Endothelial cell of umbilical vein (primary cell): ENCODE data around the gene NLGN1. TPM values are rescaled to one million over a fixed set of nuclear protein-coding genes. Genes with fewer than 3 reads are reported as not detected.

Source experiments
- BruUV-seq: library from RNA; stranded (reverse); fragments of 400-500 nt; replicated peaks from 2 replicates; lab custom pipeline; 2021; lab: Mats Ljungman, UMichigan
- CTCF ChIA-PET: fragments of 300-600, 350-600 bp; sonication (Branson Sonifier 250); formaldehyde crosslinking; loops from one replicate; lab custom pipeline; 2021; ENCODE audit warnings: antibody characterized with exemption, inconsistent platforms; lab: Charles Lee
- POLR2A ChIA-PET: fragments of 300-600, 350-600 bp; sonication (Branson Sonifier 250); formaldehyde crosslinking; loops from one replicate; lab custom pipeline; 2021; ENCODE audit warnings: antibody characterized with exemption, inconsistent platforms; lab: Charles Lee
- DNase-seq: peaks from one replicate; pipeline ENCODE4 v3.0.0-alpha.2; 2011; ENCODE audit warnings: low read depth, low spot score
- FAIRE-seq: peaks from 2 replicates; lab custom pipeline; 2011; peaks lifted over from hg19 to GRCh38; lab: Jason Lieb, UNC
- H2AFZ ChIP-seq: 2 replicates; pipeline ENCODE4 v1.6.0; 2012; ENCODE audit warnings: low read depth, low read length, control low read depth, inconsistent platforms
- H3K27ac ChIP-seq: 2 replicates; pipeline ENCODE4 v1.5.1; 2011; ENCODE audit warnings: low read depth, mild to moderate bottlenecking, control low read depth, low read length, moderate library complexity; ENCODE audit not compliant: insufficient read depth
- H3K27me3 ChIP-seq, 2 experiments: 2 replicates each; pipeline versions ENCODE4 v1.6.0 to v1.6.1; 2011; ENCODE audit warnings: low read length in 2 of 2, mixed read lengths in 1 of 2; ENCODE audit not compliant: control insufficient read depth in 2 of 2, insufficient read depth in 2 of 2
- H3K36me3 ChIP-seq, 2 experiments: 2 replicates in 1 of 2; 3 replicates in 1 of 2; pipeline ENCODE4 v1.5.1; 2011; ENCODE audit warnings: low read length in 2 of 2, mild to moderate bottlenecking in 1 of 2, moderate library complexity in 1 of 2; ENCODE audit not compliant: control insufficient read depth in 2 of 2, insufficient read depth in 2 of 2; ENCODE audit errors: extremely low read depth in 1 of 2
- H3K4me1 ChIP-seq: 3 replicates; pipeline ENCODE4 v1.5.1; 2011; ENCODE audit warnings: mild to moderate bottlenecking, low read length; ENCODE audit not compliant: control insufficient read depth, insufficient read depth; ENCODE audit errors: extremely low read depth
- H3K4me2 ChIP-seq: 2 replicates; pipeline ENCODE4 v1.6.1; 2011; ENCODE audit warnings: low read length, control low read depth, mixed read lengths; ENCODE audit not compliant: insufficient read depth
- H3K4me3 ChIP-seq, 3 experiments: fragments of 200-600 bp in 1 of 3; sonication (generic), shearing (Covaris generic) in 1 of 3; replicated peaks in 1 of 3; 2 replicates each; pipeline ENCODE4 v1.5.1; 2011 to 2016; ENCODE audit warnings: control low read depth in 3 of 3, low read length in 3 of 3, mild to moderate bottlenecking in 2 of 3, inconsistent platforms in 1 of 3, low read depth in 1 of 3, moderate library complexity in 1 of 3; ENCODE audit not compliant: insufficient read depth in 1 of 3
- H3K79me2 ChIP-seq: 2 replicates; pipeline ENCODE4 v1.6.0; 2012; ENCODE audit warnings: low read length, inconsistent platforms; ENCODE audit not compliant: control insufficient read depth, insufficient read depth
- H3K9ac ChIP-seq: replicated peaks from 2 replicates; pipeline ENCODE3; 2011; ENCODE audit warnings: low read length, control low read depth; ENCODE audit not compliant: insufficient read depth; ENCODE audit errors: extremely low read depth
- H3K9me1 ChIP-seq: replicated peaks from 3 replicates; pipeline ENCODE4 v1.6.0; 2011; ENCODE audit warnings: mild to moderate bottlenecking, low read length; ENCODE audit not compliant: control insufficient read depth, insufficient read depth; ENCODE audit errors: extremely low read depth
- H3K9me3 ChIP-seq: replicated peaks from 2 replicates; pipeline ENCODE4 v1.5.1; 2012; ENCODE audit warnings: low read length, inconsistent platforms; ENCODE audit not compliant: control insufficient read depth, insufficient read depth
- H4K20me1 ChIP-seq: replicated peaks from 2 replicates; pipeline ENCODE3; 2011; ENCODE audit warnings: mild to moderate bottlenecking, low read length; ENCODE audit not compliant: control insufficient read depth, insufficient read depth; ENCODE audit errors: extremely low read depth
- CTCF ChIP-seq, 2 donors: IDR thresholded peaks; 1 replicate in 1 of 2; 2 replicates in 1 of 2; pipeline ENCODE4 v1.5.1; 2011; ENCODE audit warnings: low read length in 2 of 2, mild to moderate bottlenecking in 2 of 2, moderate library complexity in 2 of 2, control low read depth in 1 of 2, inconsistent platforms in 1 of 2, low read depth in 1 of 2; ENCODE audit not compliant: insufficient read depth in 1 of 2; ENCODE audit errors: extremely low read depth in 1 of 2
- EZH2 ChIP-seq: IDR thresholded peaks from 2 replicates; pipeline ENCODE4 v1.6.1; 2012; ENCODE audit warnings: borderline replicate concordance, low read depth, mild to moderate bottlenecking, moderate library complexity, low read length, inconsistent platforms; ENCODE audit not compliant: severe bottlenecking
- FOS ChIP-seq: IDR thresholded peaks from 2 replicates; pipeline ENCODE4 v1.6.1; 2011; ENCODE audit warnings: mild to moderate bottlenecking, low read length, moderate library complexity, borderline replicate concordance; ENCODE audit not compliant: insufficient read depth
- GATA2 ChIP-seq: IDR thresholded peaks from 2 replicates; pipeline ENCODE4 v1.7.0; 2011; ENCODE audit warnings: low read depth, mild to moderate bottlenecking, moderate library complexity, mixed read lengths, low read length; ENCODE audit not compliant: insufficient read length, insufficient read depth
- JUN ChIP-seq: IDR thresholded peaks from 2 replicates; pipeline ENCODE4 v1.6.1; 2011; ENCODE audit warnings: borderline replicate concordance, low read depth; ENCODE audit not compliant: insufficient read length, insufficient read depth
- MAX ChIP-seq: IDR thresholded peaks from 2 replicates; pipeline ENCODE4 v1.6.1; 2011; ENCODE audit not compliant: insufficient read depth, insufficient read length
- MYC ChIP-seq: IDR thresholded peaks from one replicate; pipeline ENCODE4 v1.6.1; 2011; ENCODE audit warnings: mild to moderate bottlenecking, low read depth, low read length
- POLR2A ChIP-seq: IDR thresholded peaks from 2 replicates; pipeline ENCODE4 v1.6.1; 2012; ENCODE audit warnings: low read depth, mild to moderate bottlenecking, control low read depth, low read length
- POLR2AphosphoS5 ChIP-seq: IDR thresholded peaks from 2 replicates; pipeline ENCODE4 v1.6.1; 2012; ENCODE audit warnings: low read depth, mild to moderate bottlenecking, control low read depth, low read length, moderate library complexity; ENCODE audit not compliant: insufficient read depth
- dilution Hi-C: fragments of 300-500 bp; cut with MboI; formaldehyde crosslinking; loops from one replicate; pipeline ENCODE4 v1.15.0; 2019; ENCODE audit warnings: low sequenced_read_pairs; ENCODE audit not compliant: extremely low pct_ligation_motif_present
- intact Hi-C: fragments of 100-400 bp; cut with micrococcal nuclease; formaldehyde crosslinking; loops from one replicate; pipeline ENCODE4 v1.10.0; 2022
- polyA plus RNA-seq, 4 experiments: library from polyadenylated mRNA; depleted of rRNA in 3 of 4; stranded (reverse) in 3 of 4; unstranded in 1 of 4; fragments of >200 nt; gene quantifications; 2 replicates each; pipeline versions ENCODE4 v1.2.1 to v1.2.3, GENCODE V29; 2011 to 2012; ENCODE audit warnings: missing spikeins in 1 of 4
- total RNA-seq: library from RNA; stranded (reverse); gene quantifications from 2 replicates; pipeline ENCODE4 v1.2.3, GENCODE V29; 2021

NLGN1 gene
- total and polyA plus RNA-seq, 2 donors (not counting 3 experiments of a cell fraction or from before 2014, with no cell fraction given), result 7.9 to 16.3 TPM

- FAIRE-seq (no peak), DNase-seq (no peak)
- no TSS peak for BruUV-seq
- dilution Hi-C loops, result no loop called here
- Histone ChIP-seq H3K9ac (no peak overlapping the region), H3K4me2 (no peak overlapping the region), H4K20me1 (no peaks in the 10 kb centered on the region), H3K27ac (no peak overlapping the region), H3K79me2 (no peaks in the 10 kb centered on the region), H2AFZ (no peak overlapping the region), H3K36me3 (no peaks in the 10 kb centered on the region), H3K27me3 (no peaks in the 10 kb centered on the region), H3K9me3 (no peaks in the 10 kb centered on the region), H3K4me3 (no peak overlapping the region), H3K9me1 (no peaks in the 10 kb centered on the region), H3K4me1 (peaks cover 34% of the 10 kb centered on the region)
- intact Hi-C loops, result loop anchor here (5.0 kb wide), 1 partner anchor 357 kb away; no protein-coding TSS in a partner anchor
- TF ChIP-seq MAX (no peak), GATA2 (no peak), POLR2AphosphoS5 (no peak), CTCF (IDR thresholded peaks at IDR 0.05; ENCODE audit: extremely low read depth in 1 of 2, insufficient read depth in 1 of 2, low read depth in 1 of 2, low read length in 2 of 2) (no peak), MYC (no peak), EZH2 (no peak), FOS (no peak), JUN (no peak), POLR2A (no peak)
- ChIA-PET CTCF (interaction anchor here (1.4 kb wide), 1 partner anchor 141 kb away, joined by 3 read pairs; no protein-coding TSS in a partner anchor), POLR2A (interaction anchor here (0.7 kb wide), 1 partner anchor 1778 kb away, joined by 5 read pairs; no protein-coding TSS in a partner anchor)
Measured at GRCh38 chr3:173734895-173735294, 337.4 kb downstream of the NLGN1 start.
